GM19193 (cell line): Measurements from ENCODE around the gene CSNK1E.

Experiments
- POLR2A ChIP-seq: IDR thresholded peaks from 4 replicates; pipeline ENCODE4 v1.6.1; 2011; ENCODE audit not compliant: insufficient read depth, insufficient read length; ENCODE audit errors: extremely low read depth

The CSNK1E gene

DNA sequence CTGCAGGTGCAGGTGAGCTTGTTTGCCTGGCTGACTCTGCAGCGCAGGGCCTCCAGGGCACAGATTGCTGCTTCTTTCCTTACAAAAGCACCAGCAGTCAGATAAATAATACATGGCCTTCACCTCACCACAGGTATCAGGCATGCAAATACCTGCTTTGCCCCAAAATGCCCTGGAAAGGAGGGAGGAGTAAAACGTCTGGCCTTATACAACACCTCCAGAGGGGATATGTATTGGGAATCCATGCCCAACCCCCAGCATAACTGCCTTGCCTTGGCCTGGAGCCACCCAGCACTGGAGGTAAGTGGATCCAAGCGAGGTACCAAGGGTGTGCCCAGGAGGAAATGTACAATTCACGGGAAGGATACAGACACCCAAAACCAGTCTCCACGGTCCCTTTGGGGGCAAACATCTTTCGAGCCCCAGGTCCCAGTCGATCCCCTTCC lies 45.3 kb downstream of the CSNK1E start:
- TF ChIP-seq POLR2A, result no peak

DNA sequence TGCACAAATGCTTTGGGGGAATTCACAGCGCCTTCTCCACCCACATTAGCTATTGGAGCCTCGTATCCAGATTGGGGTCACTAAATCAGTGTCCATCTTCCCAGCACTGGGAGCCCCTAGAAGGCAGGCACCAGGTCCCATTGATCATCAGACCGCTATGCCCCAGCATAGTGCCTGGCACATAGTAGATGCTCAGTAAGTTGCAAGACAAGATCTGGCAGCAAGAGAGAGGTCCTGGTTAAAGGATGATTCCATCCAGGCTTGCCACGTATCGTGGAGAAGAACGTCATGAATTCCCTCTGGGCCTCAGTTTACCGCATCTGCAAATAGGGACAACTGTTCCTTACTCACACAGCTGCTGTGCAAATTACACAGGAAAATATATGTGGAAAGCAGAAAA lies 46.1 kb downstream of the CSNK1E start:
- no peak for TF ChIP-seq POLR2A

GRCh38 chr22:38270091-38270992 lies 46.9 kb downstream of the CSNK1E start:
- no peak for TF ChIP-seq POLR2A

- no peak for TF ChIP-seq POLR2A
These were observed 47.8 kb downstream of the CSNK1E start for GRCh38 chr22:38269466-38269865.

DNA sequence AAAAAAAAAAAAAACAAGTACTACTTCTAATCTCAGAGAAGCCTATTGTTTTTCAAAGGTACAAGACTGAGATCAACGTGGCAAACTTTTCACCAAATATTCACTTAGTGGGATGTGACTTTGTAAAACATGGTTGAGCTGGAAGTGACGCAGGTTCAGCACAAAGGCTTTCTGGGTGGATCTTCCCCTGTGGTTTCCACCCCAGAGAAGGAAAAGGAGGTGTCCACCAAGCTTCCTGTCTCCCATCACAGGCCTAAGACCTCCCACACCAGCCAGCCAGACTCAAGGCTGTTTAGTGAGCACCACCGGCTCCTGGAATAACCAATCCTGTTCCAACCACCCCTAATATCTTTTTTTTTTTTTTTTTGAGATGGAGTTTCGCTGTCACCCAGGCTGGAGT lies 50.1 kb downstream of the CSNK1E start:
- no peak for TF ChIP-seq POLR2A

DNA sequence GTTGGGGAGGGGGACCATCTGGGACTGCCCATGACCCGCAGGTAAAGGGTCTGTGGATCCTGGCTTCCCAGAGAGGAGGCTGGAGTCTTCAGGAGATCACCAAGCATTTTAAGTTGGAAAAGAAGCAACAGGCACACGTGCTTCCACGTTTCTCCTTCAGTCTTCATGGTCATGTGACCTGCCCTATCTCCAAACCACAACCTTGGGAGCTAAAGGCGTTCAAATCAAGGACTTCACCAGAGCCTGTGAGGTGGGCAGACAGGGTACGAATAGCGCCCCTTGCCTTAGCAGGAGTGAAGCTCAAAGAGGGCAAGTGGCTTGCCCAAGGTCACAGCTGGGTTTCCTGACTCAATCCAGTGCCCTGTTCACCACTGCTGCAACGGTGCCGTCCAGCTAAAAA lies 51.1 kb downstream of the CSNK1E start:
- TF ChIP-seq POLR2A, result no peak

DNA sequence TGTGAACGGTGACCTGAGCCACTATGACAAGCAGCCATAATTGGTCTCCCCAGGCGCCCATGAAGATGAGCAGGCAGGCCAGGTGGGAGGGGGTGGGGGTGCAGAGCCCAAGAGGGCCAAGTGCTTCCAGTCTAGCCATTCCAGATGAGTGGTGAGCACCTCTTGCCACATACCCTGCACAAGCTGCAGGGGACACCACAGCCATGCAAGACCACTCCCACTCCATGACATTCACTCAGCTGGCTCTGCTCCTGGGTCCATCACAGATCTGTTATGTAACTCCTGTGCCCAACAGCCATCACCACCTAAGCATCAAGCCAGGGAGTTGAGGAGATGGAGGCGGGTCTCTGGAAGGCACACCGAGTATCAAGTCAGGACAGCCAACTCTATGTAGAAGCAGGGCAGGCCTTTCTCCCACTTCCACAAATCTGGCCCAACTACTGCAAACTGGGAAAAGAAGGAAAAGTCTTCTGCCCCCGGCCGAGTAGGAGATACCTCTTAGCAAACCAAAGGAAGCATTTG lies 52.9 kb downstream of the CSNK1E start:
- TF ChIP-seq POLR2A, result no peak

DNA sequence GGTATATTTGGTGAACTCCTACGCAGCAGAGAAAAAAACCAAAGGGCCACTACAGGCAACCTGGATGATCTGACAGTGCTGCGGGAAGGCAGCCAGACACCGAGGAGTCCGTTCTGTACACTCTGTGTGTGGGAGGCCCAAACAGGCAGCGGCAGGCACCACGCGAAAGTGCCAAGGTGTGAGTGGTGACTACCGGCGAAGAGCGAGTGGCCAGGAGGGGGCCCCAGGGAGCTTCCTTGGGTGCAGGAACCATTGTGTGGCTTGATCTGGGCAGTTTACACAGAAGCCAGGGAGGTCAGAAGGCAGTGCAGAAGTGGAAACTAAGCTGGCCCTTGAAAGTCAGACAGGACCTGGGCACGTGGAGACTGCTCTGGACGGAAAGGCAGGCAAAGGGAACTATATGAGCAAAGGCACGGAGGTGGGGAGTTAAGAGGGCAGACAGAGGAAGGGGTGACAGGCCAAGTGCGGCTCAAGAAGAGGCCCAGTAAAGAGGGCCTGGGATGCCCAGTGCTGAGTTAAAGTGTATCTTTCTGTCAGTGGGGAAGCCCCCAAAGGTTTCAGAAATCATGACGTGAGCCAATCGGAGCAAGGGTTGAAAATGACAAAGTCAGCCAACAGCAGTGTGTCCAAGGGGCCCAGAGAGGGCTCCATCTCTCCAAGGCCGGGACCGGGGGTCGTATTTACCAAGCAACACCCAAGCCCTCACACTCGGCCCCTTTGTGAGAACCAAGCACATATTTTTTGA lies 55.0 kb downstream of the CSNK1E start:
- TF ChIP-seq POLR2A, result no peak

GRCh38 chr22:38260761-38261681 lies 56.2 kb downstream of the CSNK1E start:
- no peak for TF ChIP-seq POLR2A

- no peak for TF ChIP-seq POLR2A
These were observed 57.9 kb downstream of the CSNK1E start for GRCh38 chr22:38259370-38259769.

DNA sequence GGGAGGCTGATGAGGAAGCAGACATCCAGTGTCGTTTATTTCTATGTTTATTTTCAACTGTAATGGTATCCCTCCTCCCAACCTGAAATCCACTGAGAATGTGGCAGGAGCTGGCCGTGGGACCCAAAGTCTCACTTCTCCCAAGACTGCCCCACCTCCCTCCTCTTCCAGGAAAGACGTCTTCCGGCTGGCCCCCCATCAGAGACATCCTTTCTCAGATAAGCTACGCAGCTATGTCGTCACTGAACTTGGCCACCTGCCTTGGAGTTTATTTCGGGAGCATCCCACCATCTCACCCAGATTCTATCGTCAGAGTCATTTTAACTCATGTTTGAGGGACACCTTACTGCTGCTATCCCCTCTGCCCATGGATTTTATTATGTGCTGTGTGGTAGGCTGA lies 58.3 kb downstream of the CSNK1E start:
- no peak for TF ChIP-seq POLR2A

- TF ChIP-seq POLR2A, result no peak
These were observed 59.5 kb downstream of the CSNK1E start for GRCh38 chr22:38257650-38258250.

GRCh38 chr22:38257181-38257580 lies 60.1 kb downstream of the CSNK1E start:
- TF ChIP-seq POLR2A, result no peak

DNA sequence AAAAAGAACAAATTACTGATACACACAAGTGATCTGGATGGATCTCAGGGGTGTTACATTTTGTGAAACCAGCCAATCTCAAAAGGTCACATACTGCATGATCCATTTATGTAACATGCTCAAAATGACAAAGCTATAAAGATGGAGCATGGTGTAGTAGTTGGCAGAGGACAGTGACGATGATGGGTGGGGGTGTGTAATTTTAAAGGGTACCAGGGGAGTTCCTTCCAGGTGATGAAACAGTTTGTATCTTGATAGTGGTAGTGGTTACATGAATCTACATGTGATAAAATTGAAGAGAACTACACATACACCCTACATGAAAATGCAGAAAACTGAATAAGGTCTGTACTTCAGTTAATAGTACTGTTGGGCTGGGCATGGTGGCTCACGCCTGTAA lies 61.5 kb downstream of the CSNK1E start:
- TF ChIP-seq POLR2A, result no peak
